OCI-LY7 (cell line): ENCODE results near the gene EGLN3. TPM values are rescaled to one million over a fixed set of nuclear protein-coding genes. Genes with fewer than 3 reads are reported as not detected.

Experiments
- BruUV-seq: library from RNA; stranded (reverse); fragments of 400-500 nt; replicated peaks from 2 replicates; lab custom pipeline; 2021; lab: Mats Ljungman, UMichigan
- CTCF ChIA-PET: fragments of 300-600 bp; sonication (Branson Sonifier 250); formaldehyde crosslinking; loops from one replicate; lab custom pipeline; 2022; ENCODE audit warnings: antibody characterized with exemption; ENCODE audit not compliant: unreplicated experiment; lab: Charles Lee
- POLR2A ChIA-PET: fragments of 300-600 bp; sonication (Branson Sonifier 250); formaldehyde crosslinking; loops from one replicate; lab custom pipeline; 2022; ENCODE audit warnings: antibody characterized with exemption; lab: Charles Lee
- DNase-seq: peaks from one replicate; pipeline ENCODE4 v3.0.0-alpha.2; 2015; ENCODE audit warnings: low spot score
- H2AFZ ChIP-seq: fragments of 200-600 bp; sonication (generic), shearing (Covaris generic); 2 replicates; pipeline ENCODE4 v1.6.1; 2014; ENCODE audit warnings: mild to moderate bottlenecking, antibody characterized with exemption, low read length, moderate library complexity
- H3K27ac ChIP-seq: fragments of 200-600 bp; sonication (generic); 2 replicates; pipeline ENCODE4 v1.5.1; 2014; ENCODE audit warnings: mixed run types, low read depth, mild to moderate bottlenecking, moderate library complexity, low read length, inconsistent platforms; ENCODE audit not compliant: poor library complexity, severe bottlenecking
- H3K36me3 ChIP-seq: fragments of 200-600 bp; sonication (generic); 2 replicates; pipeline ENCODE4 v1.6.1; 2014; ENCODE audit warnings: mild to moderate bottlenecking, antibody characterized with exemption, low read length, moderate library complexity, mixed read lengths; ENCODE audit not compliant: insufficient read depth
- H3K4me1 ChIP-seq: fragments of 200-600 bp; sonication (generic); 2 replicates; pipeline ENCODE4 v1.5.1; 2014; ENCODE audit warnings: mild to moderate bottlenecking, low read length; ENCODE audit not compliant: insufficient read depth, poor library complexity, severe bottlenecking
- H3K4me2 ChIP-seq: fragments of 200-600 bp; sonication (generic); 2 replicates; pipeline ENCODE4 v1.6.1; 2014; ENCODE audit warnings: mild to moderate bottlenecking, low read length
- H3K4me3 ChIP-seq: fragments of 200-600 bp; sonication (generic); 2 replicates; pipeline ENCODE4 v1.5.1; 2014; ENCODE audit warnings: mild to moderate bottlenecking, low read depth, low read length; ENCODE audit not compliant: poor library complexity, severe bottlenecking
- H3K79me2 ChIP-seq: fragments of 200-600 bp; sonication (generic); 2 replicates; pipeline ENCODE4 v1.6.1; 2016; ENCODE audit warnings: low read depth, mild to moderate bottlenecking, low read length, moderate library complexity, mixed read lengths; ENCODE audit not compliant: insufficient read depth
- H3K9me2 ChIP-seq: fragments of 200-600 bp; sonication (generic); 2 replicates; pipeline ENCODE4 v1.6.1; 2016; ENCODE audit warnings: mild to moderate bottlenecking, low read length, mixed read lengths; ENCODE audit not compliant: insufficient read depth
- H3K9me3 ChIP-seq: fragments of 200-600 bp; sonication (generic); 2 replicates; pipeline ENCODE4 v1.6.1; 2014; ENCODE audit warnings: mild to moderate bottlenecking, mixed run types, low read length, mixed read lengths
- H4K20me1 ChIP-seq: fragments of 200-600 bp; sonication (generic); 2 replicates; pipeline ENCODE4 v1.6.1; 2014; ENCODE audit warnings: mild to moderate bottlenecking, antibody characterized with exemption, low read length, moderate library complexity, mixed read lengths; ENCODE audit not compliant: insufficient read depth
- EZH2phosphoT487 ChIP-seq: fragments of 200-600 bp; sonication (generic); IDR thresholded peaks from 2 replicates; pipeline ENCODE4 v1.6.1; 2018; ENCODE audit warnings: low read depth, borderline replicate concordance, mild to moderate bottlenecking, mixed run types, antibody characterized with exemption, low read length, moderate library complexity, mixed read lengths
- intact Hi-C: fragments of 100-400 bp; cut with micrococcal nuclease; formaldehyde crosslinking; loops from one replicate; pipeline ENCODE4 v1.10.0; 2022; ENCODE audit not compliant: unreplicated experiment
- total RNA-seq, 2 experiments: library from RNA; depleted of rRNA in 1 of 2; stranded (reverse); fragments of >200 nt in 1 of 2; shearing (Covaris generic) in 1 of 2; gene quantifications; 2 replicates each; pipeline ENCODE4 v1.2.3, GENCODE V29; 2014 to 2022
- TF ChIP-seq, protein P1 (sequence below): fragments of 200-600 bp; sonication (generic); conservative IDR thresholded peaks from 2 replicates; pipeline ENCODE4 v1.5.1; 2014; ENCODE audit warnings: mild to moderate bottlenecking, antibody characterized with exemption, low read length, moderate library complexity, mixed read lengths

Gene EGLN3
- total RNA-seq, 2 experiments from 2014 or later = not detected

DNA sequence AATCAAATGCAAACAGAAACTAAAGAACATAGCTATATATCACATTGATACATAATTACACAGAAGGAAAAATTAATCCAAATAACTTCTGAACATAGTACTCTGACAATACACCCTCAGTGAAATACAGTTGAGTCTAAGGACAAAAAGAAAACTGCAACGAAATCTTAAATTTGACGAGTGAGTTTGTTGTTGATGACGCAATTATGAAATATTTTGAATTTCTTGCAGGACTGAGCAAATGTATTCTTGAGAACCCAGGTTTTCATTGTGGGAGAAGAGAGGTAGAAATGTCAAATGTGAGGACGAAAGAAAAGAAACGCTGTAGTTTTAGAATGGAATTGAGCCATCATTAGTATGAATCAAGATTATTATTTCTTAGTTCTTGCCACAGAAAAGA is 46.3 kb downstream of the EGLN3 start:
- BruUV-seq = no TSS peak
- H3K9me2 ChIP-seq = no peaks in the 10 kb centered on the region

GRCh38 chr14:33903369-33903768 is 47.5 kb downstream of the EGLN3 start:
- no peaks in the 10 kb centered on the region for H3K79me2 ChIP-seq
- H3K4me2 ChIP-seq = no peak overlapping the region
- CTCF ChIA-PET = no interaction called here
- no TSS peak for BruUV-seq
- POLR2A ChIA-PET = no interaction called here
- H4K20me1 ChIP-seq = no peaks in the 10 kb centered on the region
- H3K27ac ChIP-seq = no peak overlapping the region
- H3K4me1 ChIP-seq = no peaks in the 10 kb centered on the region
- intact Hi-C loops = no loop called here
- DNase-seq = no peak
- H3K36me3 ChIP-seq = no peaks in the 10 kb centered on the region
- no peak overlapping the region for H3K4me3 ChIP-seq
- no peak for TF ChIP-seq EZH2phosphoT487
- TF ChIP-seq, protein P1, sequence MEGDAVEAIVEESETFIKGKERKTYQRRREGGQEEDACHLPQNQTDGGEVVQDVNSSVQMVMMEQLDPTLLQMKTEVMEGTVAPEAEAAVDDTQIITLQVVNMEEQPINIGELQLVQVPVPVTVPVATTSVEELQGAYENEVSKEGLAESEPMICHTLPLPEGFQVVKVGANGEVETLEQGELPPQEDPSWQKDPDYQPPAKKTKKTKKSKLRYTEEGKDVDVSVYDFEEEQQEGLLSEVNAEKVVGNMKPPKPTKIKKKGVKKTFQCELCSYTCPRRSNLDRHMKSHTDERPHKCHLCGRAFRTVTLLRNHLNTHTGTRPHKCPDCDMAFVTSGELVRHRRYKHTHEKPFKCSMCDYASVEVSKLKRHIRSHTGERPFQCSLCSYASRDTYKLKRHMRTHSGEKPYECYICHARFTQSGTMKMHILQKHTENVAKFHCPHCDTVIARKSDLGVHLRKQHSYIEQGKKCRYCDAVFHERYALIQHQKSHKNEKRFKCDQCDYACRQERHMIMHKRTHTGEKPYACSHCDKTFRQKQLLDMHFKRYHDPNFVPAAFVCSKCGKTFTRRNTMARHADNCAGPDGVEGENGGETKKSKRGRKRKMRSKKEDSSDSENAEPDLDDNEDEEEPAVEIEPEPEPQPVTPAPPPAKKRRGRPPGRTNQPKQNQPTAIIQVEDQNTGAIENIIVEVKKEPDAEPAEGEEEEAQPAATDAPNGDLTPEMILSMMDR = no peak
- no peaks in the 10 kb centered on the region for H3K9me2 ChIP-seq
- H2AFZ ChIP-seq = no peak overlapping the region
- H3K9me3 ChIP-seq = no peaks in the 10 kb centered on the region

More for the DNA sequence above, 46.3 kb downstream of the EGLN3 start:
- Histone ChIP-seq H3K4me2 (no peak overlapping the region), H3K4me3 (no peak overlapping the region), H2AFZ (no peak overlapping the region), H3K4me1 (no peaks in the 10 kb centered on the region), H3K79me2 (no peaks in the 10 kb centered on the region), H3K9me3 (no peaks in the 10 kb centered on the region), H4K20me1 (no peaks in the 10 kb centered on the region), H3K27ac (no peak overlapping the region), H3K36me3 (no peaks in the 10 kb centered on the region)
- CTCF ChIA-PET = no interaction called here
- POLR2A ChIA-PET = interaction anchor here (0.6 kb wide), 3 partner anchors 230 to 616 kb away, joined by 3 to 4 read pairs (median 3); no protein-coding TSS in a partner anchor
- intact Hi-C loops = no loop called here
- no peak for TF ChIP-seq EZH2phosphoT487
- TF ChIP-seq, protein P1 = no peak
- no peak for DNase-seq

- CTCF ChIA-PET = no interaction called here
- TF ChIP-seq EZH2phosphoT487 = no peak
- TF ChIP-seq, protein P1 = no peak
- Histone ChIP-seq H3K9me3 (no peaks in the 10 kb centered on the region), H3K4me1 (no peaks in the 10 kb centered on the region), H3K36me3 (no peaks in the 10 kb centered on the region), H3K9me2 (no peaks in the 10 kb centered on the region), H3K27ac (no peak overlapping the region), H4K20me1 (no peaks in the 10 kb centered on the region), H3K79me2 (no peaks in the 10 kb centered on the region), H3K4me2 (no peak overlapping the region), H3K4me3 (no peak overlapping the region), H2AFZ (no peak overlapping the region)
- no TSS peak for BruUV-seq
- no peak for DNase-seq
- POLR2A ChIA-PET = interaction anchor here (0.8 kb wide), 1 partner anchor 12 kb away, joined by 3 read pairs; no protein-coding TSS in a partner anchor
- intact Hi-C loops = no loop called here
Measured at GRCh38 chr14:33902363-33902762, 48.5 kb downstream of the EGLN3 start.
